Umbilical cord (tissue), 2 donors: Measurements from ENCODE around the gene PPP2R2C. TPM values are rescaled to one million over a fixed set of nuclear protein-coding genes. Genes with fewer than 3 reads are reported as not detected.

Source experiments
- DNase-seq: peaks from one replicate; pipeline ENCODE4 v3.0.0-alpha.2; 2015; ENCODE audit warnings: low spot score
- total RNA-seq: library from RNA; depleted of rRNA; stranded (reverse); fragments of >200 nt; gene quantifications from one replicate; pipeline ENCODE4 v1.2.3, GENCODE V29; 2014; ENCODE audit warnings: low replicate concordance; ENCODE audit not compliant: insufficient read depth

Gene PPP2R2C
- total RNA-seq, 1 donor from 2014 or later: 2.9 TPM

GRCh38 chr4:6313216-6313615, 159.2 kb downstream of the PPP2R2C start:
- DNase-seq: no peak

- DNase-seq: no peak
Measured at GRCh38 chr4:6309777-6310176, 162.6 kb downstream of the PPP2R2C start.

DNA sequence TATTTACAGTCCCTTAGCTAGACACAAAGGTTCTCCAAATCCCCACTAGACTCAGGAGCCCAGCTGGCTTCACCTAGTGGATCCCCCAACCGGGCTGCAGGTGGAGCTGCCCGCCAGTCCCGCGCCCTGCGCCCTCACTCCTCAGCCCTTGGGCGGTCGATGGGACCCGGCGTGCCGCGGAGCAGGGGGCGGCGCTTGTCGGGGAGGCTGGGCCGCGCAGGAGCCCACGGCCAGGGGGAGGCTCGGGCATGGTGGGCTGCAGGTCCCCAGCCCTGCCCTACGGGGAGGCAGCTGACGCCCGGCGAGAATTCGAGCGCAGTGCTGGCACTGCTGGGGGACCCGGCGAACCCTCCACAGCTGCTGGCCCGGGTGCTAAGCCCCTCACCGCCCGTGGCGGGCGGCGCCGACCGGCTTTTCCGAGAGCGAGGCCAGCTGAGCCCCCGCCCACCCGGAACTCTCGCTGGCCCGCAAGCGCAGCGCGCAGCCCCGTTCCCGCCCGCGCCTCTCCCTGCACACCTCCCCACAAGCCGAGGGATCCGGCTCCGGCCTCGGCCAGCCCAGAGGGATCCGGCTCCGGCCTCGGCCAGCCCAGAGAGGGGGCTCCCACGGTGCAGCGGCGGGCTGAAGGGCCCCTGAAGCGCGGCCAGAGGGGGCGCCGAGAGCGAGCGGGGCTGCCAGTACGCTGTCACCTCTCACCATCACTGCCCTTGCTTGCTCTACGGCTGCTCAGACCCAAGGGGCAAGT, 163.3 kb downstream of the PPP2R2C start:
- no peak for DNase-seq

DNA sequence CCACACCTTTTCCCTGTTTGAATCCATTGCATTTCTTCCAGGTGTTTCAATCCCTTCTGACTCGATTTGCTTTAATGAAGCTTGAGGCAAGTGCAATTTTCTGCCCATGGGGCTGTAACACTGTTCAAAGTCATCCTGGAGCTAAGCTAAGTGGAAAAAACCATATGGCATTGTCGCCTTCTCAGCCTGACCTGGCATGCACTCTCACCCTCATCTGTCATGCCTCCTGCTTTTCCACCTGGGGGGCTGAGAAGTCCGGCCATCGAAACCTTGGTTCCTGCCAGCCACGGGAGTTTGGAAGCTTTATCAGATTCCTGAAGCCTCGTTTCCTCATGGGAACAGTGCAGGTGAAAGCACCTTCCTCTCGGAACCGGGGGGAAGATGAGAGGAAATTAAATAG, 164.5 kb downstream of the PPP2R2C start:
- no peak for DNase-seq

- no peak for DNase-seq
Measured at GRCh38 chr4:6307230-6307629, 165.2 kb downstream of the PPP2R2C start.

DNA sequence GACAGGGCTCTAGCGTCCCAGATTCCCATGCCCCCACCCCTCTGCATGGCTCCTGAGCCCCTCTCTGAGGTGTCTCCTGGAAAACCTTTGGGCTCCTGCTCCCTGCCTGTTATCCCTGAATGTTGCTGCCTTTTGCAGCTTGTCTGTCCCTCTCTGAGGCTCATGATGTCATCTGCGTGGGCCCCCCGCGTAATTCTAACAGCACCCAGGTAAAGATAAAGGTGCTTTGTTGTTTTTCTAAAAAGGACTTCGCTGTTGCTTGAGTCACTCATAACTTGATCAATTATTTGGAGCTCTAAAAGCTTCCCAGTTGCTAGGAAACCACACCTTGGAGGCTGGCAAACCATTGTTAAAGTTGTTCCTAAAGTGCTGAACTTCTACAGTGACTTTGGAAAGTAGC, 166.1 kb downstream of the PPP2R2C start:
- DNase-seq: no peak

- no peak for DNase-seq
Measured at GRCh38 chr4:6303943-6304342, 168.5 kb downstream of the PPP2R2C start.

DNA sequence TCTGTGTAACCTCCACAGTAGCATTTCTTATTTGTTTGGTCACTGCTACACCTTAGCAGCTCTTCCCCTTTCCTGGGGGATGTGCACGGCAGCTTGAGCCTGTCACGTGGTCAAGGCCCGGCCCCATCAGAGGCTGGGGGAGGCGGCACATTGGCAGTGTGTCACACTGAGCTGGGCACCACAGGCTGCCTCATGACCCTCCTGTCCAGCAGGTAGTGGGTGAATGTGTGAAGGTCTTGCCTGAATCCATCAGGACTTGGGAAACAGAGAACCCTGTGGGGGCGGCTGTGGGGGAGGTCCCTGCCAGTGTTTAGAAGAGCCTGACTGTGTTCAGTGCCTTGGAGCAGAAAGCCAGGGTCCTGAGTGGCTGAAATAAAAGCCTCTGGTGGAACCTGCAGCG, 169.5 kb downstream of the PPP2R2C start:
- DNase-seq: no peak

- no peak for DNase-seq
Measured at GRCh38 chr4:6301732-6302442, 170.5 kb downstream of the PPP2R2C start.

DNA sequence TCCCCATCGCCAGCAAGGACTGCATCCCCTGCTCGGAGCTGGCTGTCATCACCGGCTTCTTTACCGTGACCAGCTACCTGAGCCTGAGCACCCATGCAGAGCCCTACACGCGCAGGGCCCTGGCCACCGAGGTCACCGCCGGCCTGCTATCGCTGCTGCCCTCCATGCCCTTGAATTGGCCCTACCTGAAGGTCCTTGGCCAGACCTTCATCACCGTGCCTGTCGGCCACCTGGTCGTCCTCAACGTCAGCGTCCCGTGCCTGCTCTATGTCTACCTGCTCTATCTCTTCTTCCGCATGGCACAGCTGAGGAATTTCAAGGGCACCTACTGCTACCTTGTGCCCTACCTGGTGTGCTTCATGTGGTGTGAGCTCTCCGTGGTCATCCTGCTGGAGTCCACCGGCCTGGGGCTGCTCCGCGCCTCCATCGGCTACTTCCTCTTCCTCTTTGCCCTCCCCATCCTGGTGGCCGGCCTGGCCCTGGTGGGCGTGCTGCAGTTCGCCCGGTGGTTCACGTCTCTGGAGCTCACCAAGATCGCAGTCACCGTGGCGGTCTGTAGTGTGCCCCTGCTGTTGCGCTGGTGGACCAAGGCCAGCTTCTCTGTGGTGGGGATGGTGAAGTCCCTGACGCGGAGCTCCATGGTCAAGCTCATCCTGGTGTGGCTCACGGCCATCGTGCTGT, 171.2 kb downstream of the PPP2R2C start:
- no peak for DNase-seq

DNA sequence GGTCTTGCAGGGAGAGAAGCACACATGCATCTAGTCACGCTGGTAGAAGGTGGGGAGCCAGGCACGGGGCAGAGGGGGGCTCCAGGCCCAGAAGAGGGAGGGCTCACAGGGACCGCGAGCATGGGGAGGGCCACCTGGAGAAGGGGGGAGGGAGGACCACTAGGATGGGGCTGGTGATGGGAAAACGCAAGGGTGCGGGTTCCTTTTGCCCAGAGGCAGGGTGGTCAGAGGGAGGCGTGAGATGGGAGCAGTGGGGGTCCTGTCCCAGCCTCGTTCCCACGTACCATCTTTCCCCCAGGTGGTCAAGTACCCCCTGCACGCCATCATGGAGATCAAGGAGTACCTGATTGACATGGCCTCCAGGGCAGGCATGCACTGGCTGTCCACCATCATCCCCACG, 172.1 kb downstream of the PPP2R2C start:
- no peak for DNase-seq

DNA sequence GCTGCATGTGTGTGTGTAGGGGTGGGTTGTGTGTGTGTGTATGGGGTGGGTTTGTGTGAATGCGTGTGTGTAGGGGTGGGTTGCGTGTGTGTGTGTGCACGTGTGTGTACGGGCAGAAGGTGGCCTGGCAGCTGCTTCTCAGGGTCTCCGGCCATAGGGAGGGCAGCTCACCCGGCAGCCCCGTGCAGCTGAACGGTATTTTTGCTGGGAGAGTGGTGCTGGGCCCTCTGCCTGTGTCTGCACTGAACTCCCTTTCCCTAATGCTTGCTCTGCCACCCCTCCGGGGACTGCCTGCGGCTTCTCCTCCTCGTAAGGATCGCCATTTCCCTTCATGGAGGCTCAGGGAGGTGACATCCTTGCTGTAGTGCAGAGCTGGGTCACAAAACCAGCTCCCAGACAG, 172.5 kb downstream of the PPP2R2C start:
- no peak for DNase-seq

GRCh38 chr4:6298852-6299251, 173.6 kb downstream of the PPP2R2C start:
- no peak for DNase-seq

- DNase-seq: no peak
Measured at GRCh38 chr4:6298035-6298434, 174.4 kb downstream of the PPP2R2C start.

GRCh38 chr4:6297266-6297815, 175.1 kb downstream of the PPP2R2C start:
- no peak for DNase-seq

GRCh38 chr4:6296026-6296425, 176.4 kb downstream of the PPP2R2C start:
- no peak for DNase-seq

DNA sequence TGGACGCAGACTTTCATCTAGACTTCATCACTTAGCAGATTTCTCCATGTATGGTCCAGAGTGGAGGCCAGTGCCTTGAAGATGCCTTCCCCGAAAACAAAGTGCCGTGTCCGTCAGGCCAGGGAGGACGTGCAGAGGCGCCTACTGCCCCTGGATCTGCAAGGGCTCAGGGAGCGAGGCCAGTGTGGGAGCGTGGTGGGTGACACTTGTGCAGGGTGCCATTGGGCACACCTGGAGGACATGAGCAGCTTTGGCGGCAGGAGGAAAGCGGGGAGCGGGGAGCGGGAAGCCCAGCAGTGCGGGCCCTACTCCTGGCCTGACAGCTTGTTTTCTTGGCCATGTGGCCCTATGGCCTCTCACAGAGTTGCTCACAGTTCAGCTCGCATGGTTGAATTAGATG, 176.9 kb downstream of the PPP2R2C start:
- no peak for DNase-seq

DNA sequence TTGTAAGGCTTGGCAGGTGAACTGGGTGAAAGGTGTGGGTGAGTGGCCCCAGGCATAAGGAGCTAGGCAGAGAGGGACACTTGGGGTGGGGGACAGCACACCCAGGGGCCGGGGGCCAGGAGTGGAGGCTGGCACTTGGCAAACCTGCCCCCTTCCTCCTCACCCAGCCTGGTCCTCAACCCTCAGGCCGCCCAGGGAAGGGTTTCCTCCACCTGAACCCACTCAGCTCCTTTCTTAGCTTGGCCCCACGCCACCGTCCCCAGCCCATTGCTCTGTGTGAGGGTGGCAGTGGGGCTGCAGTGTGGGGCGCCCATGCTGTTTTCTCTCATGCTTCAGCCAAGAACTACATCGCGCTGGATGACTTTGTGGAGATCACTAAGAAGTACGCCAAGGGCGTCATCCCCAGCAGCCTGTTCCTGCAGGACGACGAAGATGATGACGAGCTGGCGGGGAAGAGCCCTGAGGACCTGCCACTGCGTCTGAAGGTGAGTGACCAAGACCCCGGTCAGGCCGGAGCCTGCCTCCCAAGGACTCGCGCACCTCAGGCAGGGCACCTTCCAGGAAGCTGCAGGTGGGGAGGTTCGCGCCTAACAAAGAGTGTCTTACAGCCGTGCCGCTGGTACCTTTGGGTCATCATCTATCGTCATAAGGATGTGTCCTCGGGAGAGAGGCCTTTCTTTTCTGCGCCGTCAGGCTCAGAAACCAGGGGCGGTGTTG, 177.6 kb downstream of the PPP2R2C start:
- DNase-seq: no peak

GRCh38 chr4:6293661-6294060, 178.8 kb downstream of the PPP2R2C start:
- no peak for DNase-seq

DNA sequence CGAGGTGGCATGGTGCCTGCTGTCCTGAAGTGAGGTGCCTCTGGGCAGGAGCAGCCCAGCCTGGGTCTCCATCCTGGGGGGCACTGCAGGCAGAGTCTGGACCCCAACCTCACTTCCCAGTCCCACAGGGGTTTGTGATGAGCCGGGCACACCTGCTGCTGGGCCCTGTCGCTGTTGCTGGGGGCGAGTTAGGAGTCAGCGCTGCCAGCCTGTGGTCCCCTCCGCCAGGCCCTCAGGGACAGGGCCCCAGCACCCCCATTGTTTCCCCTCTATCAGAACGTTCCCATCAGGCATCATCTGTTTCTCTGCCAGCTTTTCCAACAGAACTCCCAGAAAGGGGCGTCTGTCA, 179.3 kb downstream of the PPP2R2C start:
- no peak for DNase-seq

DNA sequence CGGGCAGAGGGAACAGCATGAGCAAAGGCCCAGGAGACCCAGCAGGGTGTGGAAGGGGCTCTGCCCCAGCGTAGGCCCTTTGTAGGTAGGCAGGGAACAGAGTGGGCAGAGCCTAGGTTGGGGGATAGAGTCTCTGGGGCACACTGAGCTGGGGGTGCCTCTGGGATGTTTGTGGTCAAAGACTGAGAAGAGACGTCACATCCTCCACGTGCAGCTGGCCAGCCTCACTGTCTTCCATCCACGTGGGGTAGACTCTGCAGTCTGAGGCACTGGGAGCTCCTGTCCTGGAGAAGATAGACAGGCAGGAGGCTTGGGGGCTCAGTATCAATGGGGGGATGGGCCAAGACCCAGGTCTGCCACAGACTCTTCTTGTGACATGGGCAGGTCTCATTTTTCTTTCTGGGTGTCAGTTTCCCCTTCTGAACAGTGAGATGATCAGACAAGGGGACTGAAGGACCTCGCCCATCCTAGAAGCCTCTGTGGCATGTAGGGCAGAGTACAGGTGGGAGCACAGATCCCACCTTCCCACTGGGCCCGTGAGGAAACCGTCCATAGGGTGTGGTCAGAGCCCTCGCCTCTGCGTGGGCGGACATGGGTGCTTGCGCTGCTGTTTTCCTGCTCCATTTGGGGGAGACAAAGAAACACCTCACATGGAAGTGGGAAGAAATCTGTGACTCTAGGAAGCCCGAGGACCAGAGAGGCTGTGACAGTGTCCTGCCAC, 179.9 kb downstream of the PPP2R2C start:
- no peak for DNase-seq
